Measurements from ENCODE around the gene HECTD2. TPM values are rescaled to one million over a fixed set of nuclear protein-coding genes. Genes with fewer than 3 reads are reported as not detected.
"Not testable (repeated sequence)": the region's sequence is repeated elsewhere in the genome, so short reads cannot be mapped to it uniquely, and the experiment has no call there.

The HECTD2 gene
- total RNA-seq (ENCODE audit: low replicate concordance), result 6.3 and 18.2 TPM in 2 replicates
- long read RNA-seq, partial matches to known transcripts, result 1 of 1 reads
- long read RNA-seq, other reads (novel, unspliced or antisense), result 0 of 1 reads

GRCh38 chr10:91409869-91410637 is at the start of gene HECTD2:
TSS of gene HECTD2 (plus strand) at chr10:91410344. CDS start at chr10:91410439, 95 bp downstream.
- Mint-ChIP-seq H3K27me3 (no peaks in the 10 kb centered on the region), H3K36me3 (no peaks in the 10 kb centered on the region), H3K27ac (peak within 1 kb of the TSS; percentile 94), H3K9me3 (no peaks in the 10 kb centered on the region), H3K4me3 (peak within 1 kb of the TSS; percentile 92), H3K4me1 (ENCODE audit: unreplicated experiment) (peaks cover 24% of the 10 kb centered on the region)
- DNase-seq (ENCODE audit: extremely low spot score, unreplicated experiment), result peak; percentile 87
- TF ChIP-seq CTCF (conservative IDR thresholded peaks at IDR 0.05), result peak; percentile 67

GRCh38 chr10:91360461-91360860 is 49.7 kb upstream of the HECTD2 start:
- no peak overlapping the region for H3K27ac Mint-ChIP-seq
- no peak for TF ChIP-seq CTCF (conservative IDR thresholded peaks at IDR 0.05)
- DNase-seq (ENCODE audit: extremely low spot score, unreplicated experiment), result no peak
- H3K4me1 Mint-ChIP-seq (ENCODE audit: unreplicated experiment), result no peaks in the 10 kb centered on the region
- H3K36me3 Mint-ChIP-seq, result no peaks in the 10 kb centered on the region
- H3K27me3 Mint-ChIP-seq, result peaks cover 20% of the 10 kb centered on the region
- H3K9me3 Mint-ChIP-seq, result peaks cover 5% of the 10 kb centered on the region
- H3K4me3 Mint-ChIP-seq, result no peak overlapping the region

- not testable (repeated sequence) for H3K4me1 Mint-ChIP-seq (ENCODE audit: unreplicated experiment); H3K4me3 Mint-ChIP-seq; H3K9me3 Mint-ChIP-seq; H3K36me3 Mint-ChIP-seq; DNase-seq (ENCODE audit: extremely low spot score, unreplicated experiment); H3K27ac Mint-ChIP-seq
- peaks cover 13% of the 10 kb centered on the region for H3K27me3 Mint-ChIP-seq
These were observed 44.6 kb upstream of the HECTD2 start for GRCh38 chr10:91365519-91365918.

GRCh38 chr10:91366704-91367103 is 43.4 kb upstream of the HECTD2 start:
- Mint-ChIP-seq H3K4me1 (ENCODE audit: unreplicated experiment) (no peaks in the 10 kb centered on the region), H3K9me3 (peaks cover 5% of the 10 kb centered on the region), H3K36me3 (no peaks in the 10 kb centered on the region), H3K4me3 (no peak overlapping the region), H3K27me3 (peaks cover 9% of the 10 kb centered on the region), H3K27ac (no peak overlapping the region)
- no peak for TF ChIP-seq CTCF (conservative IDR thresholded peaks at IDR 0.05)
- no peak for DNase-seq (ENCODE audit: extremely low spot score, unreplicated experiment)

GRCh38 chr10:91367127-91367531 is 43.0 kb upstream of the HECTD2 start:
- DNase-seq (ENCODE audit: extremely low spot score, unreplicated experiment), result no peak
- Mint-ChIP-seq H3K9me3 (peaks cover 5% of the 10 kb centered on the region), H3K27ac (no peak overlapping the region), H3K27me3 (peaks cover 8% of the 10 kb centered on the region), H3K36me3 (no peaks in the 10 kb centered on the region), H3K4me1 (ENCODE audit: unreplicated experiment) (no peaks in the 10 kb centered on the region), H3K4me3 (no peak overlapping the region)
- no peak for TF ChIP-seq CTCF (conservative IDR thresholded peaks at IDR 0.05)

GRCh38 chr10:91367558-91367957 is 42.6 kb upstream of the HECTD2 start:
- Mint-ChIP-seq H3K27ac (no peak overlapping the region), H3K36me3 (no peaks in the 10 kb centered on the region), H3K4me1 (ENCODE audit: unreplicated experiment) (no peaks in the 10 kb centered on the region), H3K4me3 (no peak overlapping the region), H3K27me3 (peaks cover 4% of the 10 kb centered on the region), H3K9me3 (peaks cover 5% of the 10 kb centered on the region)
- TF ChIP-seq CTCF (conservative IDR thresholded peaks at IDR 0.05), result no peak
- DNase-seq (ENCODE audit: extremely low spot score, unreplicated experiment), result no peak
